ENCODE results near the gene MAP1LC3B2. TPM values are rescaled to one million over a fixed set of nuclear protein-coding genes. Genes with fewer than 3 reads are reported as not detected.

MAP1LC3B2 gene
- total RNA-seq = 0.13 and 0.49 TPM in 2 replicates

GRCh38 chr12:116559162-116559935 is at the start of gene MAP1LC3B2:
MAP1LC3B2 (plus strand) TSS chr12:116559381; CDS start chr12:116575943, 16,562 bp downstream.

Other genes with a start within 250 kb of the MAP1LC3B2 start
- 31.8 and 46.6 TPM in 2 replicates for gene SPRING1, start 178.7 kb downstream of the MAP1LC3B2 start, total RNA-seq
- gene RNFT2, start 178.9 kb downstream of the MAP1LC3B2 start, total RNA-seq = 6.2 and 7.5 TPM in 2 replicates